ENCODE data around the gene CTDP1. TPM values are rescaled to one million over a fixed set of nuclear protein-coding genes. Genes with fewer than 3 reads are reported as not detected.

The CTDP1 gene
- total RNA-seq, 1 experiment from 2014 or later, result 20.3 TPM

- Mint-ChIP-seq H3K27me3 (ENCODE audit: insufficient read depth, unreplicated experiment) (peaks cover 12% of the 10 kb centered on the region), H3K9me3 (ENCODE audit: unreplicated experiment) (peaks cover 22% of the 10 kb centered on the region), H3K4me3 (ENCODE audit: unreplicated experiment) (no peak overlapping the region), H3K4me1 (ENCODE audit: insufficient read depth, unreplicated experiment) (peaks cover 24% of the 10 kb centered on the region), H3K36me3 (ENCODE audit: insufficient read depth, unreplicated experiment) (no peaks in the 10 kb centered on the region), H3K27ac (ENCODE audit: low read depth, unreplicated experiment) (no peak overlapping the region)
- POLR2A ChIA-PET, result no interaction called here
- CTCF ChIA-PET, result no interaction called here
- no TSS peak for BruUV-seq (replicated peaks)
- no peak for DNase-seq (ENCODE audit: unreplicated experiment)
- intact Hi-C loops (cut with micrococcal nuclease), result no loop called here
- TF ChIP-seq CTCF (IDR thresholded peaks at IDR 0.05; ENCODE audit: unreplicated experiment), result no peak
Measured at GRCh38 chr18:79792988-79793355, 113.4 kb downstream of the CTDP1 start.

- Mint-ChIP-seq H3K36me3 (ENCODE audit: insufficient read depth, unreplicated experiment) (no peaks in the 10 kb centered on the region), H3K9me3 (ENCODE audit: unreplicated experiment) (peaks cover 22% of the 10 kb centered on the region), H3K27me3 (ENCODE audit: insufficient read depth, unreplicated experiment) (peaks cover 12% of the 10 kb centered on the region), H3K4me3 (ENCODE audit: unreplicated experiment) (no peak overlapping the region), H3K4me1 (ENCODE audit: insufficient read depth, unreplicated experiment) (peaks cover 24% of the 10 kb centered on the region), H3K27ac (ENCODE audit: low read depth, unreplicated experiment) (no peak overlapping the region)
- intact Hi-C loops (cut with micrococcal nuclease), result no loop called here
- no peak for DNase-seq (ENCODE audit: unreplicated experiment)
- BruUV-seq (replicated peaks), result no TSS peak
- no peak for TF ChIP-seq CTCF (IDR thresholded peaks at IDR 0.05; ENCODE audit: unreplicated experiment)
- CTCF ChIA-PET, result no interaction called here
- POLR2A ChIA-PET, result no interaction called here
Measured at GRCh38 chr18:79794846-79795245, 115.2 kb downstream of the CTDP1 start.

GRCh38 chr18:79795446-79795845 lies 115.8 kb downstream of the CTDP1 start:
- peaks cover 20% of the 10 kb centered on the region for H3K4me1 Mint-ChIP-seq (ENCODE audit: insufficient read depth, unreplicated experiment)
- H3K27me3 Mint-ChIP-seq (ENCODE audit: insufficient read depth, unreplicated experiment), result peaks cover 12% of the 10 kb centered on the region
- no peak for DNase-seq (ENCODE audit: unreplicated experiment)
- intact Hi-C loops (cut with micrococcal nuclease), result no loop called here
- H3K27ac Mint-ChIP-seq (ENCODE audit: low read depth, unreplicated experiment), result no peak overlapping the region
- POLR2A ChIA-PET, result no interaction called here
- CTCF ChIA-PET, result no interaction called here
- H3K36me3 Mint-ChIP-seq (ENCODE audit: insufficient read depth, unreplicated experiment), result no peaks in the 10 kb centered on the region
- BruUV-seq (replicated peaks), result no TSS peak
- H3K9me3 Mint-ChIP-seq (ENCODE audit: unreplicated experiment), result peaks cover 22% of the 10 kb centered on the region
- no peak for TF ChIP-seq CTCF (IDR thresholded peaks at IDR 0.05; ENCODE audit: unreplicated experiment)
- no peak overlapping the region for H3K4me3 Mint-ChIP-seq (ENCODE audit: unreplicated experiment)

DNA sequence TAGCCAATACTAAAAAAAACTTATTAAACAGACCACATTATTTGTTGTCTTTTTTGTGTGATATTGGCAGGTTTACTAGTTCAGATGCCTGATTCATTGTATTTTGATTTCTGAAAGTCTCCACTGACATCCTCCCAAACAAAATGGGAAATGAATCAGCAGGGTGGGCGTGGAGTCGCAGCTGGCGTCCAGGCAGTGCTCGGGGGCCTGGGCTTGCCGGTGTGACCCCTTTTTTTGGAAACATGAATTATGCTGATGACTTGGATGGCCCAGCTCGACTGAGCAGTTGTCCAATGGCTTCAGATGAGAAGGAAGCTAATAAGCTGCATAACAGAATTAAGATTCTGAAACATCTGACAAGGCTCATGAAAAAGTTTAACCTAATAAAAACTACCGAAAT lies 116.4 kb downstream of the CTDP1 start:
- DNase-seq (ENCODE audit: unreplicated experiment), result peak; percentile 22
- Mint-ChIP-seq H3K27me3 (ENCODE audit: insufficient read depth, unreplicated experiment) (peaks cover 12% of the 10 kb centered on the region), H3K9me3 (ENCODE audit: unreplicated experiment) (peaks cover 22% of the 10 kb centered on the region), H3K36me3 (ENCODE audit: insufficient read depth, unreplicated experiment) (no peaks in the 10 kb centered on the region), H3K4me3 (ENCODE audit: unreplicated experiment) (no peak overlapping the region), H3K27ac (ENCODE audit: low read depth, unreplicated experiment) (no peak overlapping the region), H3K4me1 (ENCODE audit: insufficient read depth, unreplicated experiment) (peaks cover 14% of the 10 kb centered on the region)
- BruUV-seq (replicated peaks), result no TSS peak
- intact Hi-C loops (cut with micrococcal nuclease), result no loop called here
- ChIA-PET POLR2A (no interaction called here), CTCF (interaction anchor here (0.6 kb wide), 2 partner anchors 460 to 1495 kb away, joined by 3 read pairs; no protein-coding TSS in a partner anchor)
- no peak for TF ChIP-seq CTCF (IDR thresholded peaks at IDR 0.05; ENCODE audit: unreplicated experiment)
